GM12878 (cell line): Measurements from ENCODE around the gene NKD1. TPM values are rescaled to one million over a fixed set of nuclear protein-coding genes. Genes with fewer than 3 reads are reported as not detected.

ENCODE experiments used
- CBX5 ChIP-seq: sonication (generic); IDR thresholded peaks from 2 replicates; pipeline ENCODE4 v1.6.1; 2016; ENCODE audit warnings: low read depth, moderate library complexity, mild to moderate bottlenecking, inconsistent platforms
- HDAC6 ChIP-seq: fragments of 200-600 bp; sonication (generic); IDR thresholded peaks from one replicate; pipeline ENCODE4 v1.8.0; 2017; ENCODE audit warnings: antibody characterized with exemption; ENCODE audit not compliant: unreplicated experiment
- MTA2 ChIP-seq: fragments of 450-650 bp; IDR thresholded peaks from 2 replicates; pipeline ENCODE4 v1.6.1; 2016; ENCODE audit warnings: low read depth, mild to moderate bottlenecking, moderate library complexity
- NFXL1 ChIP-seq: fragments of 450-650 bp; IDR thresholded peaks from 2 replicates; pipeline ENCODE4 v1.6.1; 2017; ENCODE audit warnings: antibody characterized with exemption, mild to moderate bottlenecking, borderline replicate concordance
- POLR2AphosphoS5 ChIP-seq: IDR thresholded peaks from 2 replicates; pipeline ENCODE4 v1.6.1; 2011; ENCODE audit warnings: mild to moderate bottlenecking, low read length, inconsistent platforms
- SIN3A ChIP-seq: IDR thresholded peaks from 2 replicates; pipeline ENCODE4 v1.6.1; 2012; ENCODE audit warnings: low read depth, low read length, improper control_type of control experiment
- SIX5 ChIP-seq: IDR thresholded peaks from 2 replicates; pipeline ENCODE4 v1.6.1; 2011; ENCODE audit warnings: mild to moderate bottlenecking, low read depth, low read length, moderate library complexity; ENCODE audit not compliant: severe bottlenecking
- TARDBP ChIP-seq: IDR thresholded peaks from 2 replicates; pipeline ENCODE4 v1.6.1; 2016; ENCODE audit warnings: borderline replicate concordance
- ZSCAN29 ChIP-seq: fragments of 450-650 bp; IDR thresholded peaks from 2 replicates; pipeline ENCODE4 v1.6.1; 2017; ENCODE audit warnings: mild to moderate bottlenecking, moderate library complexity
- polyA plus RNA-seq, 11 experiments: library from polyadenylated mRNA; depleted of rRNA in 4 of 11; unstranded in 6 of 11; stranded (reverse) in 5 of 11; fragments of >200 nt; fragmentation: Nextera tagmentation in 4 of 11; fragmentation: Illumina TruSeq in 1 of 11; extraction: Ambion mirVana in 4 of 11; extraction: Trizol in 1 of 11; gene quantifications; 1 replicate in 1 of 11; 2 replicates in 10 of 11; pipeline versions ENCODE4 v1.2.1 to v1.2.3, GENCODE V29; 2011 to 2016; ENCODE audit warnings: inconsistent platforms in 2 of 11, missing spikeins in 2 of 11, low read depth in 1 of 11
- total RNA-seq, 4 experiments: library from RNA; depleted of rRNA in 3 of 4; stranded (reverse); fragments of >200 nt in 3 of 4; fragmentation: Illumina TruSeq in 1 of 4; extraction: Trizol in 1 of 4; gene quantifications; 2 replicates each; pipeline versions ENCODE4 v1.2.1 to v1.2.3, GENCODE V29; 2013 to 2021
- TF ChIP-seq, protein P1 (sequence below): fragments of 450-650 bp; formaldehyde crosslinking; IDR thresholded peaks from 2 replicates; pipeline ENCODE4 v1.5.0; 2022; ENCODE audit warnings: mild to moderate bottlenecking, missing genetic modification characterization
- TF ChIP-seq, protein P2 (sequence below): IDR thresholded peaks from 2 replicates; pipeline ENCODE4 v1.6.1; 2011; ENCODE audit warnings: low read depth, low read length, improper control_type of control experiment, borderline replicate concordance
- TF ChIP-seq, protein P3 (sequence below): fragments of 450-650 bp; IDR thresholded peaks from 2 replicates; pipeline ENCODE4 v1.6.1; 2017; ENCODE audit warnings: mild to moderate bottlenecking
- TF ChIP-seq, protein P4 (sequence below): fragments of 450-650 bp; IDR thresholded peaks from 2 replicates; pipeline ENCODE4 v1.6.1; 2017; ENCODE audit warnings: low read depth, mild to moderate bottlenecking, moderate library complexity
- TF ChIP-seq, protein P5 (sequence below): IDR thresholded peaks from 2 replicates; pipeline ENCODE4 v1.6.1; 2012; ENCODE audit warnings: improper control_type of control experiment, low read depth, low read length; ENCODE audit not compliant: insufficient replicate concordance

Gene NKD1
- total and polyA plus RNA-seq, 10 of the 15 experiments (the other 5 are each of a cell fraction or from before 2014, with no cell fraction given), result under 0.01 to 0.49 (median 0.04) TPM; not detected in 2

DNA sequence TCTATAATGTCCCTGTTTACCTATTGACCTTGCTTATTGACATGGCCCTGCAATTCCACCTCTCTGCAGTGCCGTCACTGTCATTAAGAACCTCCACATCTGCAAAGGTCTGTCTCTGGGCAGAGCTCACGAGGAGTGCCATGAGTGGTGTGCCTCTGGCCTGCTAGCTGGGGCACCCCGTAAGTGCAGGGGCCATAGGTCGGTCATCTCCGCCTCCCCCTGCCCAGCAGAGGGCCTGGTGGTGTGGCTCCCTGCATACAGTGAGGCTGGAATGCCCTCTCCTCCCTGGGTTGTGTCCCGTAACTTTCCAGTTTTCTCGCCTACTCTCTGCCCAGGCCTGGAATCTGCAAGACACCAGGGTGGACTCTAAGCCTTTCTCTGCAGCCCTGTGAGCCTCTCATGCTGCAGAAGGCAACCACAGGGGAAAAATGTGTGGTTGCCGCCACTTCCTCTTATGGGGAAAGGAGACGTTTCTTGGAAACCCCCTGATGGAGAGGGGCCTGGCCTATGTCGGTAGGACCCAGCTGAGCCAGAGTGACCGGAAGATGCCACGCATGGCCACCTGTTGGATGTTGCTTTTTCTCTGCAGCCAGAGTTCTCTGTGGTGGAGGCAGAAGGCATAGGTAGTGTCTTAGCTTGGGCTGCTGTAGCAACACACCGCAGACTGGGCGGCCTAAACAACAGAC lies 135.6 kb downstream of the NKD1 start (continued):
- TF ChIP-seq, protein P1, sequence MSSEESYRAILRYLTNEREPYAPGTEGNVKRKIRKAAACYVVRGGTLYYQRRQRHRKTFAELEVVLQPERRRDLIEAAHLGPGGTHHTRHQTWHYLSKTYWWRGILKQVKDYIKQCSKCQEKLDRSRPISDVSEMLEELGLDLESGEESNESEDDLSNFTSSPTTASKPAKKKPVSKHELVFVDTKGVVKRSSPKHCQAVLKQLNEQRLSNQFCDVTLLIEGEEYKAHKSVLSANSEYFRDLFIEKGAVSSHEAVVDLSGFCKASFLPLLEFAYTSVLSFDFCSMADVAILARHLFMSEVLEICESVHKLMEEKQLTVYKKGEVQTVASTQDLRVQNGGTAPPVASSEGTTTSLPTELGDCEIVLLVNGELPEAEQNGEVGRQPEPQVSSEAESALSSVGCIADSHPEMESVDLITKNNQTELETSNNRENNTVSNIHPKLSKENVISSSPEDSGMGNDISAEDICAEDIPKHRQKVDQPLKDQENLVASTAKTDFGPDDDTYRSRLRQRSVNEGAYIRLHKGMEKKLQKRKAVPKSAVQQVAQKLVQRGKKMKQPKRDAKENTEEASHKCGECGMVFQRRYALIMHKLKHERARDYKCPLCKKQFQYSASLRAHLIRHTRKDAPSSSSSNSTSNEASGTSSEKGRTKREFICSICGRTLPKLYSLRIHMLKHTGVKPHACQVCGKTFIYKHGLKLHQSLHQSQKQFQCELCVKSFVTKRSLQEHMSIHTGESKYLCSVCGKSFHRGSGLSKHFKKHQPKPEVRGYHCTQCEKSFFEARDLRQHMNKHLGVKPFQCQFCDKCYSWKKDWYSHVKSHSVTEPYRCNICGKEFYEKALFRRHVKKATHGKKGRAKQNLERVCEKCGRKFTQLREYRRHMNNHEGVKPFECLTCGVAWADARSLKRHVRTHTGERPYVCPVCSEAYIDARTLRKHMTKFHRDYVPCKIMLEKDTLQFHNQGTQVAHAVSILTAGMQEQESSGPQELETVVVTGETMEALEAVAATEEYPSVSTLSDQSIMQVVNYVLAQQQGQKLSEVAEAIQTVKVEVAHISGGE (CRISPR knock-in tag), result no peak
- no peak for TF ChIP-seq NFXL1
- TF ChIP-seq CBX5, result no peak
- TF ChIP-seq MTA2, result peak; percentile 86
- TF ChIP-seq POLR2AphosphoS5, result no peak; the same call in none of the 2 replicates
- TF ChIP-seq HDAC6, result no peak
- TF ChIP-seq, protein P2, sequence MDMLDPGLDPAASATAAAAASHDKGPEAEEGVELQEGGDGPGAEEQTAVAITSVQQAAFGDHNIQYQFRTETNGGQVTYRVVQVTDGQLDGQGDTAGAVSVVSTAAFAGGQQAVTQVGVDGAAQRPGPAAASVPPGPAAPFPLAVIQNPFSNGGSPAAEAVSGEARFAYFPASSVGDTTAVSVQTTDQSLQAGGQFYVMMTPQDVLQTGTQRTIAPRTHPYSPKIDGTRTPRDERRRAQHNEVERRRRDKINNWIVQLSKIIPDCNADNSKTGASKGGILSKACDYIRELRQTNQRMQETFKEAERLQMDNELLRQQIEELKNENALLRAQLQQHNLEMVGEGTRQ, result no peak
- peak; percentile 28; the same call in 1 of the 2 replicates for TF ChIP-seq TARDBP
- TF ChIP-seq SIX5, result no peak
- TF ChIP-seq, protein P3, sequence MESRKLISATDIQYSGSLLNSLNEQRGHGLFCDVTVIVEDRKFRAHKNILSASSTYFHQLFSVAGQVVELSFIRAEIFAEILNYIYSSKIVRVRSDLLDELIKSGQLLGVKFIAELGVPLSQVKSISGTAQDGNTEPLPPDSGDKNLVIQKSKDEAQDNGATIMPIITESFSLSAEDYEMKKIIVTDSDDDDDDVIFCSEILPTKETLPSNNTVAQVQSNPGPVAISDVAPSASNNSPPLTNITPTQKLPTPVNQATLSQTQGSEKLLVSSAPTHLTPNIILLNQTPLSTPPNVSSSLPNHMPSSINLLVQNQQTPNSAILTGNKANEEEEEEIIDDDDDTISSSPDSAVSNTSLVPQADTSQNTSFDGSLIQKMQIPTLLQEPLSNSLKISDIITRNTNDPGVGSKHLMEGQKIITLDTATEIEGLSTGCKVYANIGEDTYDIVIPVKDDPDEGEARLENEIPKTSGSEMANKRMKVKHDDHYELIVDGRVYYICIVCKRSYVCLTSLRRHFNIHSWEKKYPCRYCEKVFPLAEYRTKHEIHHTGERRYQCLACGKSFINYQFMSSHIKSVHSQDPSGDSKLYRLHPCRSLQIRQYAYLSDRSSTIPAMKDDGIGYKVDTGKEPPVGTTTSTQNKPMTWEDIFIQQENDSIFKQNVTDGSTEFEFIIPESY, result no peak
- TF ChIP-seq, protein P4, sequence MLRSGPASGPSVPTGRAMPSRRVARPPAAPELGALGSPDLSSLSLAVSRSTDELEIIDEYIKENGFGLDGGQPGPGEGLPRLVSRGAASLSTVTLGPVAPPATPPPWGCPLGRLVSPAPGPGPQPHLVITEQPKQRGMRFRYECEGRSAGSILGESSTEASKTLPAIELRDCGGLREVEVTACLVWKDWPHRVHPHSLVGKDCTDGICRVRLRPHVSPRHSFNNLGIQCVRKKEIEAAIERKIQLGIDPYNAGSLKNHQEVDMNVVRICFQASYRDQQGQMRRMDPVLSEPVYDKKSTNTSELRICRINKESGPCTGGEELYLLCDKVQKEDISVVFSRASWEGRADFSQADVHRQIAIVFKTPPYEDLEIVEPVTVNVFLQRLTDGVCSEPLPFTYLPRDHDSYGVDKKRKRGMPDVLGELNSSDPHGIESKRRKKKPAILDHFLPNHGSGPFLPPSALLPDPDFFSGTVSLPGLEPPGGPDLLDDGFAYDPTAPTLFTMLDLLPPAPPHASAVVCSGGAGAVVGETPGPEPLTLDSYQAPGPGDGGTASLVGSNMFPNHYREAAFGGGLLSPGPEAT, result peak; percentile 99
- peak; percentile 82; the same call in 1 of the 2 replicates for TF ChIP-seq SIN3A
- no peak for TF ChIP-seq ZSCAN29
- TF ChIP-seq, protein P5, sequence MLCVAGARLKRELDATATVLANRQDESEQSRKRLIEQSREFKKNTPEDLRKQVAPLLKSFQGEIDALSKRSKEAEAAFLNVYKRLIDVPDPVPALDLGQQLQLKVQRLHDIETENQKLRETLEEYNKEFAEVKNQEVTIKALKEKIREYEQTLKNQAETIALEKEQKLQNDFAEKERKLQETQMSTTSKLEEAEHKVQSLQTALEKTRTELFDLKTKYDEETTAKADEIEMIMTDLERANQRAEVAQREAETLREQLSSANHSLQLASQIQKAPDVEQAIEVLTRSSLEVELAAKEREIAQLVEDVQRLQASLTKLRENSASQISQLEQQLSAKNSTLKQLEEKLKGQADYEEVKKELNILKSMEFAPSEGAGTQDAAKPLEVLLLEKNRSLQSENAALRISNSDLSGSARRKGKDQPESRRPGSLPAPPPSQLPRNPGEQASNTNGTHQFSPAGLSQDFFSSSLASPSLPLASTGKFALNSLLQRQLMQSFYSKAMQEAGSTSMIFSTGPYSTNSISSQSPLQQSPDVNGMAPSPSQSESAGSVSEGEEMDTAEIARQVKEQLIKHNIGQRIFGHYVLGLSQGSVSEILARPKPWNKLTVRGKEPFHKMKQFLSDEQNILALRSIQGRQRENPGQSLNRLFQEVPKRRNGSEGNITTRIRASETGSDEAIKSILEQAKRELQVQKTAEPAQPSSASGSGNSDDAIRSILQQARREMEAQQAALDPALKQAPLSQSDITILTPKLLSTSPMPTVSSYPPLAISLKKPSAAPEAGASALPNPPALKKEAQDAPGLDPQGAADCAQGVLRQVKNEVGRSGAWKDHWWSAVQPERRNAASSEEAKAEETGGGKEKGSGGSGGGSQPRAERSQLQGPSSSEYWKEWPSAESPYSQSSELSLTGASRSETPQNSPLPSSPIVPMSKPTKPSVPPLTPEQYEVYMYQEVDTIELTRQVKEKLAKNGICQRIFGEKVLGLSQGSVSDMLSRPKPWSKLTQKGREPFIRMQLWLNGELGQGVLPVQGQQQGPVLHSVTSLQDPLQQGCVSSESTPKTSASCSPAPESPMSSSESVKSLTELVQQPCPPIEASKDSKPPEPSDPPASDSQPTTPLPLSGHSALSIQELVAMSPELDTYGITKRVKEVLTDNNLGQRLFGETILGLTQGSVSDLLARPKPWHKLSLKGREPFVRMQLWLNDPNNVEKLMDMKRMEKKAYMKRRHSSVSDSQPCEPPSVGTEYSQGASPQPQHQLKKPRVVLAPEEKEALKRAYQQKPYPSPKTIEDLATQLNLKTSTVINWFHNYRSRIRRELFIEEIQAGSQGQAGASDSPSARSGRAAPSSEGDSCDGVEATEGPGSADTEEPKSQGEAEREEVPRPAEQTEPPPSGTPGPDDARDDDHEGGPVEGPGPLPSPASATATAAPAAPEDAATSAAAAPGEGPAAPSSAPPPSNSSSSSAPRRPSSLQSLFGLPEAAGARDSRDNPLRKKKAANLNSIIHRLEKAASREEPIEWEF, result no peak
